GM12878 (cell line): ENCODE data around the gene LRP1B. TPM values are rescaled to one million over a fixed set of nuclear protein-coding genes. Genes with fewer than 3 reads are reported as not detected.

Experiments used
- ATAC-seq: fragments of 200-7000 bp; cut with Tn5 transposase; 3 replicates; pipeline ENCODE4 v1.9.1; 2020; ENCODE audit warnings: mild to moderate bottlenecking, moderate library complexity
- BruUV-seq: library from RNA; stranded (reverse); fragments of 400-500 nt; replicated peaks from 2 replicates; lab custom pipeline; 2021; lab: Mats Ljungman, UMichigan
- CTCF ChIA-PET: fragments of 300-600 bp; sonication (Branson Sonifier 250); formaldehyde crosslinking; extraction: SDS; loops from one replicate; lab custom pipeline; 2021; ENCODE audit warnings: inconsistent platforms; lab: Yijun Ruan, JAX
- POLR2A ChIA-PET: fragments of 350-600 bp; formaldehyde crosslinking; extraction: SDS; loops from one replicate; lab custom pipeline; 2021; ENCODE audit warnings: inconsistent platforms; lab: Charles Lee
- RAD21 ChIA-PET: fragments of 300-600 bp; sonication (Branson Sonifier 250); formaldehyde crosslinking; loops from one replicate; lab custom pipeline; 2023; ENCODE audit warnings: antibody characterized with exemption; ENCODE audit not compliant: unreplicated experiment; lab: Charles Lee
- SMC1A ChIA-PET: fragments of 300-600 bp; sonication (Branson Sonifier 250); formaldehyde crosslinking; loops from one replicate; lab custom pipeline; 2023; ENCODE audit not compliant: unreplicated experiment, uncharacterized antibody; lab: Charles Lee
- DNase-seq: peaks from one replicate; pipeline ENCODE4 v3.0.0-alpha.2; 2011; ENCODE audit warnings: low read depth, low spot score
- FAIRE-seq: peaks from 3 replicates; lab custom pipeline; 2011; peaks lifted over from hg19 to GRCh38; lab: Jason Lieb, UNC
- H2AFZ ChIP-seq: 2 replicates; pipeline ENCODE4 v1.6.0; 2011; ENCODE audit warnings: low read depth, low read length, control low read depth; ENCODE audit not compliant: control insufficient read depth
- H3K27ac ChIP-seq: 2 replicates; pipeline ENCODE4 v1.5.1; 2011; ENCODE audit warnings: control low read depth; ENCODE audit not compliant: control insufficient read depth, insufficient read depth
- H3K27me3 ChIP-seq, 2 experiments: replicated peaks in 1 of 2; 2 replicates each; pipeline versions ENCODE4 v1.6.0 to v1.6.1; 2011; ENCODE audit warnings: low read length in 1 of 2; ENCODE audit not compliant: control insufficient read depth in 2 of 2, insufficient read depth in 2 of 2
- H3K36me3 ChIP-seq, 2 experiments: 2 replicates each; pipeline ENCODE4 v1.5.1; 2011; ENCODE audit warnings: low read length in 1 of 2; ENCODE audit not compliant: control insufficient read depth in 2 of 2, insufficient read depth in 2 of 2
- H3K4me1 ChIP-seq: 2 replicates; pipeline ENCODE4 v1.6.1; 2011; ENCODE audit warnings: mild to moderate bottlenecking, low read length, moderate library complexity, mixed read lengths; ENCODE audit not compliant: control insufficient read depth, insufficient read depth
- H3K4me2 ChIP-seq: 2 replicates; pipeline ENCODE4 v1.6.0; 2011; ENCODE audit warnings: control low read depth; ENCODE audit not compliant: control insufficient read depth, insufficient read depth
- H3K4me3 ChIP-seq: fragments of 200-600 bp; sonication (generic); 2 replicates; pipeline ENCODE4 v1.5.1; 2016
- H3K79me2 ChIP-seq: 2 replicates; pipeline ENCODE4 v1.6.0; 2011; ENCODE audit warnings: low read length; ENCODE audit not compliant: control insufficient read depth, insufficient read depth
- H3K9ac ChIP-seq: 2 replicates; pipeline ENCODE4 v1.8.0; 2011; ENCODE audit warnings: low read length, control low read depth, mixed read lengths; ENCODE audit not compliant: control insufficient read depth, insufficient read depth
- H3K9me3 ChIP-seq: replicated peaks from 3 replicates; pipeline ENCODE4 v1.5.1; 2011; ENCODE audit warnings: mild to moderate bottlenecking, low read length; ENCODE audit not compliant: control insufficient read depth, insufficient read depth
- H4K20me1 ChIP-seq: 2 replicates; pipeline ENCODE4 v1.6.0; 2011; ENCODE audit not compliant: control insufficient read depth, insufficient read depth
- GATAD2B ChIP-seq: fragments of 450-650 bp; conservative IDR thresholded peaks from 2 replicates; pipeline ENCODE4 v1.6.1; 2017; ENCODE audit warnings: low read depth, mild to moderate bottlenecking, moderate library complexity
- KDM1A ChIP-seq: fragments of 200-600 bp; sonication (generic); IDR thresholded peaks from 2 replicates; pipeline ENCODE4 v1.6.1; 2016; ENCODE audit warnings: borderline replicate concordance
- MEF2B ChIP-seq: fragments of 450-650 bp; IDR thresholded peaks from 2 replicates; pipeline ENCODE4 v1.6.1; 2018; ENCODE audit warnings: mild to moderate bottlenecking, moderate library complexity; ENCODE audit not compliant: partially characterized antibody, poor library complexity, severe bottlenecking
- MYC ChIP-seq: IDR thresholded peaks from 2 replicates; pipeline ENCODE4 v1.6.1; 2011; ENCODE audit warnings: mild to moderate bottlenecking, low read length, moderate library complexity, inconsistent platforms; ENCODE audit not compliant: insufficient read depth, insufficient replicate concordance, insufficient read length, severe bottlenecking
- POLR2AphosphoS5 ChIP-seq: IDR thresholded peaks from 2 replicates; pipeline ENCODE4 v1.6.1; 2011; ENCODE audit warnings: mild to moderate bottlenecking, low read length, inconsistent platforms
- SP1 ChIP-seq: IDR thresholded peaks from one replicate; pipeline ENCODE4 v1.6.1; 2011; ENCODE audit warnings: low read depth, low read length
- SREBF2 ChIP-seq: IDR thresholded peaks from 2 replicates; pipeline ENCODE4 v1.6.1; 2012; ENCODE audit warnings: mild to moderate bottlenecking, low read length
- WRNIP1 ChIP-seq: IDR thresholded peaks from 2 replicates; pipeline ENCODE4 v1.6.1; 2011; ENCODE audit warnings: low read depth, low read length, improper control_type of control experiment, borderline replicate concordance
- ZBED1 ChIP-seq: IDR thresholded peaks from 2 replicates; pipeline ENCODE4 v1.6.1; 2016; ENCODE audit warnings: borderline replicate concordance
- ZNF592 ChIP-seq: fragments of 450-650 bp; IDR thresholded peaks from 2 replicates; pipeline ENCODE4 v1.6.1; 2017; ENCODE audit warnings: mild to moderate bottlenecking, moderate library complexity
- ZSCAN29 ChIP-seq: fragments of 450-650 bp; IDR thresholded peaks from 2 replicates; pipeline ENCODE4 v1.6.1; 2017; ENCODE audit warnings: mild to moderate bottlenecking, moderate library complexity
- WGBS: methylation state at CpG from one replicate; pipeline ENCODE4 v1.1.6; 2016; ENCODE audit warnings: low lambda C conversion rate; ENCODE audit not compliant: insufficient replicate concordance, insufficient coverage; ENCODE audit errors: missing lambda C conversion rate; 5-methylcytosine and 5-hydroxymethylcytosine counted together
- in situ Hi-C: fragments of 300-500 bp; cut with MboI; formaldehyde crosslinking; loops from 9 replicates; pipeline ENCODE4 v1.14.3; 2018; ENCODE audit warnings: mixed read lengths
- intact Hi-C: fragments of 100-400 bp; cut with micrococcal nuclease; formaldehyde crosslinking; loops from one replicate; pipeline ENCODE4 v1.14.2; 2022; ENCODE audit not compliant: unreplicated experiment
- polyA plus RNA-seq, 11 experiments: library from polyadenylated mRNA; depleted of rRNA in 4 of 11; unstranded in 6 of 11; stranded (reverse) in 5 of 11; fragments of >200 nt; fragmentation: Nextera tagmentation in 4 of 11; fragmentation: Illumina TruSeq in 1 of 11; extraction: Ambion mirVana in 4 of 11; extraction: Trizol in 1 of 11; gene quantifications; 1 replicate in 1 of 11; 2 replicates in 10 of 11; pipeline versions ENCODE4 v1.2.1 to v1.2.3, GENCODE V29; 2011 to 2016; ENCODE audit warnings: inconsistent platforms in 2 of 11, missing spikeins in 2 of 11, low read depth in 1 of 11
- total RNA-seq, 4 experiments: library from RNA; depleted of rRNA in 3 of 4; stranded (reverse); fragments of >200 nt in 3 of 4; fragmentation: Illumina TruSeq in 1 of 4; extraction: Trizol in 1 of 4; gene quantifications; 2 replicates each; pipeline versions ENCODE4 v1.2.1 to v1.2.3, GENCODE V29; 2013 to 2021
- TF ChIP-seq, protein P1 (sequence below): fragments of 450-650 bp; IDR thresholded peaks from 2 replicates; pipeline ENCODE4 v1.6.1; 2016; ENCODE audit warnings: mild to moderate bottlenecking, moderate library complexity, borderline replicate concordance
- TF ChIP-seq, protein P2 (sequence below): fragments of 450-650 bp; IDR thresholded peaks from 2 replicates; pipeline ENCODE4 v1.6.1; 2017; ENCODE audit warnings: borderline replicate concordance

Gene LRP1B
- total and polyA plus RNA-seq, 10 of the 15 experiments (the other 5 are each of a cell fraction or from before 2014, with no cell fraction given): under 0.01 to 0.06 (median 0.03) TPM; not detected in 5

GRCh38 chr2:140424471-140424870 is 1706.3 kb downstream of the LRP1B start:
- ChIA-PET RAD21 (no interaction called here), POLR2A (no interaction called here), SMC1A (no interaction called here)
- Histone ChIP-seq H3K9me3 (no peaks in the 10 kb centered on the region), H3K4me2 (no peak overlapping the region), H3K27ac (no peak overlapping the region), H3K4me3 (no peak overlapping the region), H2AFZ (no peak overlapping the region), H3K9ac (no peak overlapping the region), H4K20me1 (no peaks in the 10 kb centered on the region), H3K36me3 (no peaks in the 10 kb centered on the region)
- intact Hi-C loops (no loop called here), in situ Hi-C loops (no loop called here)
- FAIRE-seq: no peak
- 0% methylated on average over 2 of the region's 2 CpGs for WGBS
- no peak for DNase-seq
- TF ChIP-seq GATAD2B: no peak
- no peak for TF ChIP-seq POLR2AphosphoS5
- TF ChIP-seq ZBED1: no peak
- TF ChIP-seq ZNF592: no peak
- TF ChIP-seq MEF2B: no peak
- TF ChIP-seq, protein P1, sequence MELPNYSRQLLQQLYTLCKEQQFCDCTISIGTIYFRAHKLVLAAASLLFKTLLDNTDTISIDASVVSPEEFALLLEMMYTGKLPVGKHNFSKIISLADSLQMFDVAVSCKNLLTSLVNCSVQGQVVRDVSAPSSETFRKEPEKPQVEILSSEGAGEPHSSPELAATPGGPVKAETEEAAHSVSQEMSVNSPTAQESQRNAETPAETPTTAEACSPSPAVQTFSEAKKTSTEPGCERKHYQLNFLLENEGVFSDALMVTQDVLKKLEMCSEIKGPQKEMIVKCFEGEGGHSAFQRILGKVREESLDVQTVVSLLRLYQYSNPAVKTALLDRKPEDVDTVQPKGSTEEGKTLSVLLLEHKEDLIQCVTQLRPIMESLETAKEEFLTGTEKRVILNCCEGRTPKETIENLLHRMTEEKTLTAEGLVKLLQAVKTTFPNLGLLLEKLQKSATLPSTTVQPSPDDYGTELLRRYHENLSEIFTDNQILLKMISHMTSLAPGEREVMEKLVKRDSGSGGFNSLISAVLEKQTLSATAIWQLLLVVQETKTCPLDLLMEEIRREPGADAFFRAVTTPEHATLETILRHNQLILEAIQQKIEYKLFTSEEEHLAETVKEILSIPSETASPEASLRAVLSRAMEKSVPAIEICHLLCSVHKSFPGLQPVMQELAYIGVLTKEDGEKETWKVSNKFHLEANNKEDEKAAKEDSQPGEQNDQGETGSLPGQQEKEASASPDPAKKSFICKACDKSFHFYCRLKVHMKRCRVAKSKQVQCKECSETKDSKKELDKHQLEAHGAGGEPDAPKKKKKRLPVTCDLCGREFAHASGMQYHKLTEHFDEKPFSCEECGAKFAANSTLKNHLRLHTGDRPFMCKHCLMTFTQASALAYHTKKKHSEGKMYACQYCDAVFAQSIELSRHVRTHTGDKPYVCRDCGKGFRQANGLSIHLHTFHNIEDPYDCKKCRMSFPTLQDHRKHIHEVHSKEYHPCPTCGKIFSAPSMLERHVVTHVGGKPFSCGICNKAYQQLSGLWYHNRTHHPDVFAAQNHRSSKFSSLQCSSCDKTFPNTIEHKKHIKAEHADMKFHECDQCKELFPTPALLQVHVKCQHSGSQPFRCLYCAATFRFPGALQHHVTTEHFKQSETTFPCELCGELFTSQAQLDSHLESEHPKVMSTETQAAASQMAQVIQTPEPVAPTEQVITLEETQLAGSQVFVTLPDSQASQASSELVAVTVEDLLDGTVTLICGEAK: no peak
- TF ChIP-seq, protein P2, sequence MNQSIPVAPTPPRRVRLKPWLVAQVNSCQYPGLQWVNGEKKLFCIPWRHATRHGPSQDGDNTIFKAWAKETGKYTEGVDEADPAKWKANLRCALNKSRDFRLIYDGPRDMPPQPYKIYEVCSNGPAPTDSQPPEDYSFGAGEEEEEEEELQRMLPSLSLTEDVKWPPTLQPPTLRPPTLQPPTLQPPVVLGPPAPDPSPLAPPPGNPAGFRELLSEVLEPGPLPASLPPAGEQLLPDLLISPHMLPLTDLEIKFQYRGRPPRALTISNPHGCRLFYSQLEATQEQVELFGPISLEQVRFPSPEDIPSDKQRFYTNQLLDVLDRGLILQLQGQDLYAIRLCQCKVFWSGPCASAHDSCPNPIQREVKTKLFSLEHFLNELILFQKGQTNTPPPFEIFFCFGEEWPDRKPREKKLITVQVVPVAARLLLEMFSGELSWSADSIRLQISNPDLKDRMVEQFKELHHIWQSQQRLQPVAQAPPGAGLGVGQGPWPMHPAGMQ: no peak
- TF ChIP-seq SP1: no peak
- TF ChIP-seq WRNIP1: no peak
- no peak for TF ChIP-seq MYC
- no peak for TF ChIP-seq KDM1A
- TF ChIP-seq SREBF2: no peak
- TF ChIP-seq ZSCAN29: no peak
- TF ChIP-seq, all 136 proteins: peak for 0
- no peaks in the 10 kb centered on the region for H3K4me1 ChIP-seq
- ATAC-seq: no peak
- BruUV-seq: no TSS peak
- H3K79me2 ChIP-seq: no peaks in the 10 kb centered on the region
- H3K27me3 ChIP-seq: no peaks in the 10 kb centered on the region
- CTCF ChIA-PET: interaction anchor here (0.6 kb wide), 1 partner anchor 202 kb away, joined by 3 read pairs; no protein-coding TSS in a partner anchor
